Stimulated activated CD4-positive, alpha-beta T cell treated with anti-CD3 and anti-CD28 coated beads, Interleukin-12 subunit alpha, Interleukin-12 subunit beta, amount 100 ng/mL, for 4 hours (primary cell): ENCODE data around the gene TSPO.

ENCODE experiments used
- DNase-seq: peaks from one replicate; pipeline ENCODE4 v3.0.0-alpha.2; 2020

The TSPO gene

DNA sequence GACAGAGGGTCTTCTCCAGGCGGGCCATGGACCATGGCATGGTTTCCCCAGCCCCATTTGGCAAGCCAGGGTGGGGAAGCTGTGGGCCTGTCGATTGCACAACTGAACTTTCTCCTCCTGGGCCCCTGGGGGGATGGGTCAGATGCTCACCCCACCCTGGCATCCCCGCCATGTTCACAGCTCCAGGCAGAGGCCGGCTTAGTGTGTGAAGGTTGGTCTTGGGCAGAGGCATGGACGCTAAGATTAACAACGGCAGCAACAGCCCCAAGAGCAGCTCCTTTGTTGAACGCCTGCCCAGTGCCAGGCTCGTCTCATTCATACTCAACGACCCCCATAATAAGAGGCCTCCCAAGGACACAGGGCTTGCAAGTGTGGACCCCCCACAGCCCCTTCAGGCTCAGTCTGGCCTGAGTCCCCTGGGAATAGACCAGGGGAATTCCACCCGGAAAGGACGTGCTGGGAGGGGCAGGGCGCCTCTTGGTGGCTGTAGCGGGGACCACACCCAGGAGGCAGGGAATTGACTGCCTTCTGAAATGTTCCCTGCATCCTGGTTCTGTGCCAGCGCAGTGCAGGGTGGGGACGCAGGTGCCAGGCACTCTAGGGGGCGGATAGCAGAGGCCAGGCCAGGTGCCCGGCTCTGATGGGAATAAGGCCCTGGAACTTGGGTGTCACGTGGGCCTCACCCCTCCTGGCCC lies 8.3 kb downstream of the TSPO start:
- no peak for DNase-seq

DNA sequence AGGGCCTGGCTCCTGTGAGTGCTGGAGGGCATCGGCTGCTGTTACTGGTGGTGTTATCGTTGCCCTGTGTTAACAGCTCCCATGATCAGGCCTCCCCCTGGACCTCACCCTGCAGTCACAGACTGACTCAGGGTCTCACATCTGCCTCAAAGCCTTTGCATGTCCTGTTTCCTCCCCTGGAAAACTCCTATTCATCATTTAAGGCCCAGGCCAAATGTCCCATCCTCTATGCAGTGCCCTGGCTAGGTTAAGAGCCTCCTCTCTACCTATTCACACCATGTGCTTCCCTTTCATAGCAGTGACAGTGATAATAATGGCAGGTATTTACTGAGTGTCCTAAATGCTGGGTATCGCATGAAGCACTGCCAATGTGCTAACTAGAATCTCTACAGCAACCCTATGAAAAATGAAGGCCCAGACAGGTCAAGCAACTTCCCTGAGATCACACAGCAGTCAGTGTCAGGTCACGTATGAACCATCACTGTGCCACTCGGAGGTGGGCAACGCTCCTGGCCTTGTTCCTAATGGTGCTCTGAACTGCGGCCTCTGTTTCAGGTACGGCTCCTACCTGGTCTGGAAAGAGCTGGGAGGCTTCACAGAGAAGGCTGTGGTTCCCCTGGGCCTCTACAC lies 9.3 kb downstream of the TSPO start:
- no peak for DNase-seq

DNA sequence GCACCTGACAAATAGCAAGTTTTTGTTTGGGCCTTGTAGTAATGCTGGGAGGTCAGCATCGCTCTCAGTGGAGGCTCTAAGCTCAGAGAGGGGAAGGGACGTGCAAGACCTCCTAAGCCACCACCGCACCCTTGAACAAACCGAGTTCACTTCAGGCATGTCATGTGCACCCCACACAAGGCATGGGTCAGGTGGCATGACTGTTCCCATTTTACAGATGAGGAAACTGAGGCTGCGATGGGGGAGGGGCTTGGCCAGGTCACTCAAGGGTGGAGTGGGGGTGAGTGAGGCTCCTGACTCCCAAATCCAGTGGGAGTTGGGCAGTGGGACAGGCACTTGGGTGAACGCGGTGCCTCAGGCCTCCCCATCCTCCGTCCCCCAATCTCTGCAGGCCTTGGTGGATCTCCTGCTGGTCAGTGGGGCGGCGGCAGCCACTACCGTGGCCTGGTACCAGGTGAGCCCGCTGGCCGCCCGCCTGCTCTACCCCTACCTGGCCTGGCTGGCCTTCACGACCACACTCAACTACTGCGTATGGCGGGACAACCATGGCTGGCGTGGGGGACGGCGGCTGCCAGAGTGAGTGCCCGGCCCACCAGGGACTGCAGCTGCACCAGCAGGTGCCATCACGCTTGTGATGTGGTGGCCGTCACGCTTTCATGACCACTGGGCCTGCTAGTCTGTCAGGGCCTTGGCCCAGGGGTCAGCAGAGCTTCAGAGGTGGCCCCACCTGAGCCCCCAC lies 11.2 kb downstream of the TSPO start:
- DNase-seq = no peak

DNA sequence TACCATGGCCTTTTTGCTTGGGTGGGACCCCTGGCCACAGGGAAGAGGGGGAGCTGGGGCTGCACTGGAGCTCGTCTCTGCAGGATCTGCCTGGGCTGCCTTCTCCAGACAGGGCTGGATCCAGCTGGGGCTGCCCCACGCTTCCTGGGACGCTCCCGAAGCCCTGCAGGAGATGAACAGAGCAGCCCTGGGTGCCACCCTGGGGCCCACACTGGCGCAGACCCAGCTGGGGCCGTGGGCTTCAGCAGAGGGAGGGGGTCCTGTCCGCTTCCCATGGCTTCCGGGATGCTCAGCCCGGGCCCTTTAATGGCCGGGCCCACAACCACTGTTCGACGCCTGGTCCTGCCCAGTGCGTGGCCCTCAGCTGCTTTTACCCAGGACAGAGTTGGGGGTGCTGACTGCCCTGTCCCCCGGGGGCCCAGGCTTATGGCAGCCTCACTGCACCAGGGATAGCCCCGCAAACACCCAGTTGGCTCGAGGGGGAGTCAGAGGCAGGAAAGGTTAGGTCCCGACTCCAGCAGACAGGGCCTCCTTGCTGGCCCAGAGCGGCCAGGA lies 12.0 kb downstream of the TSPO start:
- DNase-seq = no peak

DNA sequence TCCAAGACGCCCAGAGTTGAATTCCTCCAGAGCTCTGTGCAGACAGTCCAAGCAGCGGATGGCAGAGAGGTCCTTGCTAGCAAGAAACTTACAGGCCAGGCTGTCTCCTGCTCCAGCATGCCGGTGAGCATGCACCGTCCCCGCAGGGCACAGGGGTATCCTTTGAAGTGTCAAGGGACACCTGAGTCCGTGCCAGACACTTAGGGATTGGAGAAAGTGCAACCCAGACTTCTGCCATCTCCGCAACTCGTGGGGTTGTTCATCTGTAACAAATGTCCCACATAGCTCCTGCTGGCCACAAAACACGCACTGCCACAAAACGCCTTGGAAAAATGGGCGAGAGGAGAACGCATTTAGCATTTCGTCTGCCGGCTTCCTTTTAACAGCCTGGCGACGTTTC lies 13.3 kb downstream of the TSPO start:
- DNase-seq = no peak

DNA sequence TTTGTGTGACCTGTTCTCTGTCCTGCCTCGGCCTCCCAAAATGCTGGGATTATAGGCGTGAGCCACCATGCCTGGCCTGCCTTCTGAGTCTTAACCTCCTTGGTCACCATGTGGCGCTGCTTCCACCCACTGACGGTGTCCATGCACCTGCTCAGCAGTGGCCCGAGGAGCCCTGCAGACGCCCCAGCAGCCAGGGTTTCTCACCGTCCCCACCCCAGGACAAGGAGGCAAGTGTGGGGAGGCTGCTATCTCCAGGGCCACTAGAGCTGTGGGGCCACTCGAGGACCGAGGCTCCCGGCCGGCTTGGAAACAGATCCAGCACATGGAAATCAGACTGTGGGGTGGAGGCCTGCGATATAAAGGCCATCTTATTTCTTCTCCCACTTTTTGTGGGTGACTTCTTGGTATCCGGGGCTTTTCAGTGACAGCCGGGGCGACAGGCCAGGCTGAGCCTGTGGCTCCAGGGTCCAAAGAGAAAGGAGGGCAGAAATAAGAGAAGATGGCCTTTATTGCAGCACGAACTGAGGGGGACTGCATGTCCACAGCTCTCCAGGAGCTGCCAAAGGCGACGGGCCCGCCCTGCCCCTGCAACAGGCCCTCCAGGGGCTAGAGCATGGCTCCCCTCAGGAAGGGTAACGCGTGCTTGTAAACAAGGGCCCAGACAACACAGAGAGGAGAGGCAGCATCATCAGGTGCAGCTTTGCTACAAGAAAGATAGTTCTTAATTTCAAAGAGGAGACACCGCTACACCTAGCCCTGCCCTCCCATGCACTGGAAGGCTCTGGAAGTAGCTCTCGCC lies 15.0 kb downstream of the TSPO start:
- DNase-seq = no peak

DNA sequence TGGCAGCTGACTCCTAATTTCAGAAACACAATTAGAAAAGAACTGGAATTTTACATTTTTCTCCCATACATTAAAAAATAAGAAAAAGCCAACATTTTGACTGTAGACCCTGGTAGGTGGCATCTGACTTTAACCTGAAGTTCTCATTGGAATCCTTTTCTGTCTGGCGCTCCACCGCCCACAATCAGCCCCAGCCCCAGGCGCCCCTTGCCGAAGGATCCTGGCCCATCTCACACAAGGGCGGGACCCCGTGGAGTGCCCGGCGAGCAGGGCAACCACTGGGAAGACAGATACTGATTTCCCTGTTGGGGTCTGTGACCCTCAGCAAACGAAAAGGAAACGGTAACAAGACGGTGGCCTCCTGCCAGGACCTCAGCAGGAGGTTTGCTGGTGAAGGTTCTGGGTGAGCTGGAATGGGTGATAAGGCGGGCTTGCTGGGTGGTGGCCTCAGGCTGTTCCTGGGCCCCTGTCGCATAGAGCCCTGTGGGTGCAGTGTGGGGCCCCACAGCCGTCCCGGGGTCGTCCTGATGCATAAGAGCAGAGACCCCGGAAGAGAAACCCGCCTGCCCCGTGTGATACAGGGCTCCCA lies 15.7 kb downstream of the TSPO start:
- no peak for DNase-seq

DNA sequence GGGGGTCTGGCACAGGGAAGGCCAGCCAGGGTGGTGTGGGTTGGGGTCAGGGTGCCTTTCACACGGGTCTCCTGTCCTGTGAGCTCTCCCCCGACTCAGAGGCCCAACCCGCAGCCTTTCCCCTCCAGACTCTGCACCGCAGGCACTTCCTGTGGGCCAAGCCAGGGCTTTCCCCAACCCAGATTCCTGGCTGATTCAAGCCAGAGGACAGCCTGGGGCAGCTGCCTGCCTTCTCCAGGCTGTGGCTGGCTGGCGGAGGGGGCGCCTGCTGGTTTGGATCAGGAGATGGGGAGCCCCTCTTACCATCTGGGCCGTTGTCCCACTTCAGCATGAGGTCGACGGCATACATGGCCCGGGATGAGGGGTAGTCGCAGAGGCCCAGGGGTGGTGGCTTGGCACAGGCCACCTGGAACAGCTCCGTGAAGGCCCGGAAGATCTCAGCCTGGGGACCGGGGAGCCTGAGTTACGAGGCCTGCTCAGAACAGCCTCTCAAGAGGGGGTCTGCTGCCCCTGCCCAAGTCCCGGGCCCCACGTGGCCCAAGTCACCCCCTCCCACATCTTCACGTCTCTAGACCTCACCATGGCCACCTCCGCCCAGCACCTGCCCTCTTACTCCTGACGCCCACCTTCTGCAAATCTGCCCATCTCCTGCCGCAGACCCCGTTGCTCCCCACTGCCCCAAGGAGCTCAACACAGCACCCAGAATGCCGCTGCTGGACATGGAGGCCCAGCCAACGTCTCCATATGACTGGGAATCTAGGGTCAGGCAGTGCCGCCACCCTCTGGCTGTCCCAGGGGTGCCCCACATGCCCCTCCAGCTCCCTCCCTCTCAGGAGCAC lies 17.3 kb downstream of the TSPO start:
- DNase-seq = no peak

DNA sequence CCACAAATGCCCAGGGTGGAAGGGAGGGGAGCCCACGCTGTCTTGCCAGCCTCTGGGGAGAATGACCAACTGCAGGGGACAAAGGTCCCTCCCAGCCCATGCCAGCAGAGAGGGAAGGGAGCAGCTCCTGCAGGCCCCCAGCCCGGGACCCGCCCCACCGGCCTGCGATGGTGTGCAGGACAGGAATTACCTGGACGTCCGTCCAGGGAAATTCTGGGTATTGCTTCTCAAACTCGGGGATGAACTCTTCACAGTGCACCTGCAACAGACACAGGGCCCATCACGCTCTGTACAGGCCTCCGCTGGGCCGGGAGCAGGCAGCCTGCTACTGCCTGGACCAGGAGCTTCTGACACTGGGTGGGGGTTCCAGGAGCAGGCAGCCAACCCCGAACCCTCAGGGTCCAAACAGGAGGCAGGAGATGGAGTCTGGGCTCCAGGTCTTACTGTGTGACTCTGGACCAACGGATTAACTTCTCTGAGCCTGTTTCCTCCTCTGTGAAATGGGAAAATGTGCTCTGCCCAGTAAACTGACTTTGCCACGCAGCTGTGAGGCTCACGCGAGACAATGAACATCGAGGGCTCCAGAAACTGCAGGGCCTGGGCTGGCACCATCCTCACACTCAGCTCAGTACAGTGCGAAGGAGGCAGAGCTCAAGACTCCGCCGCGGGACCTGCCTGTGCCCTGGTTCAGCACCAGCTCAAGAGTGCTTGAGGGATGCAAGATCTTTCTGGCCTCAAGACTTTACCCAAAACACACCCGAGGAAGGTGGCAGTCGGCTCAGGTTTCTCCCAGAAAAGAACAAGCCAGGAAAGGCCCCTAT lies 18.2 kb downstream of the TSPO start:
- DNase-seq = no peak

DNA sequence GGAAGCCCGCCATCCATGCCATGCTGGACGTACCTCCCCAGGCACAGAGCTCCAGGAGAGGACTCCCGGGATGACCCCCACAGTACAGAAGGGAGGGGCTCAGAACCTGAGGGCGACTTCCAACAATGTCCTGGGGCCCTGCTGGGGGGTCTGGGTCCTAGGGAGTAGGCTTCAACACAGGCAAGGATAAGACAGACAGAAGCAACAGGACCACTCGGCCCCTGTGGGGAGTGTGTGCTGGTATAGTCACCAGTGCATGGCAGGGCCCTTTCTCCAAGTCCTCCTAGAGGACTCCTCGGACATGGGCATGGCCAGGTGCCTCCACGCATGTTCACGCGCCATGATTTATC lies 18.7 kb downstream of the TSPO start:
- DNase-seq = no peak

DNA sequence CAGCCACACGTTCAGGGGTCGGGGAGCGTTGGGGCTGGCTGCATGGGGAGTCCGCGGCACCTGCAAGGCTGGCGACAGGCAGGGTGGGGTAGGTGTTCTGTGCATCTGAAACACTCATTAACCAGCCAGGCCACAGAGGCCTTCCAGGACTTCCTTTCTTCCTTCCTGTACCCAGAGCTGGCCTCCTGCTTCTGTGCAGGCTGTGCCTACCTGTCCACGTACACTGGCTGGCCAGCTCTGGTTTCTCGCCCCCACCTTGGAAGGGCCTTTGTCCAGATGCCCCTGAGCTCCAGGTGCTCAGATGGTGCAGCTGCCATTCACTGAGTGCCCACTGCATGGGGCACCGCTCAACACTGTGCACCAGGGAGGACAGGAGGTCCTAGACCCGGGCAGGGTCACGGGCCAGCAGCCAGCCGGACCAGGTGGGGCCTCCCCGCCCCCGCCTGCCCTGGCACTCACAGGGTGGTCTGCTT lies 19.7 kb downstream of the TSPO start:
- no peak for DNase-seq

DNA sequence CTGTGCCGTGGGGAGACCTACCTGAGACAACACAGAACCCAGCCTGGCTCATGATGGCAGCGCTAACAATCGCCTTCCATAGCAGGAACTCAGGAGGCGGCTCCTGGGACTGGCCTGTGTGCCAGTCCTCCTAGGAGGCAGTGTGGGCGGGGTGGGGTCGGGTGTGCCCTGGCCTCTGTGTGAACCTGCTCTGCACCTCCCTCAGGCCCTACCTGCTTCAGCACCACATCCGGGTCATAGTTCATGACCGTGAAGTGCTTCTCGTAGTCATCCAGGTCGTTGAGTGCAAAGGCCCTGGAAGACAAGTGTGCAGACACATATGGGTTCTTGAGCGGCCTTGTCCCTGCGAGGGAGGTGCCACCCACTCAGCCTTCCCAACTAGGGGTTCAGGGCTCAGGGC lies 20.2 kb downstream of the TSPO start:
- no peak for DNase-seq

DNA sequence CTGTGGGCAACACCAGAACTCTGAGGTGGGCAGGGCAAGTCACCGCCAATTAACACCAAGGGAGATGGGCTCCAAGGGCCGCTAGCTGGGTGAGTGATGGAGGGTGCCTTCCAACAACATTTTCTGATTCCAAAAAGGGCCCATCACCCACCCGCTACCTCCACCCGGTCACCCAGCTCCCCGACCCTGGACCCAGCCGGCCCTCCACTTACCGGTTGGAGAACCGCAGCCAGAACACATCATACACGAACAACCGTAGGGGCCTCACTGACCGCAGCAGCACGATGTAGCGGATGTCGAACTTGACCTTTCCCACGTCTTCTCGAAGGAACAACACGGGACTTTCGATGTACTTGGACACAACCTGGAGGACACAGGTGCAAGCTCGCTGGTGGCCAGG lies 20.8 kb downstream of the TSPO start:
- DNase-seq = no peak

DNA sequence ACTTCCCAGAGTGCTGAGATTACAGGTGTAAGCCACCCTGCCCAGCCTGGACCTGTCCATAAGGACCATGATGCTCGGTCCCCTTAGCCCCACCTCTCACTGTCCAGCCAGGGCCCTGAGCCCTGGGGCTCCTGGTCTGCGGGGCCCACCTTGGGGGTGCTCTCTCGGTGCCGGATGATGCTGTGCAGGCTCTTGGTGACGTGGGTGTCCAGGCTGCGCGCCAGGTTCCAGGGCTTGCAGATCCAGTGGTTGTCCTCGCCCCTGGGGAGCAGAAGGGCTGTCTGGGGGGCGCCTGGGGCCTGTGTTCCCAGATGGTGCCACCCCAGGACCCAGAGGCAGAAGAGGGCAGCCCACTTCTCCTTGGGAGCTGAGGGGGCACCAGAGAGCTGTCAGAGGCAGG lies 22.2 kb downstream of the TSPO start:
- no peak for DNase-seq

DNA sequence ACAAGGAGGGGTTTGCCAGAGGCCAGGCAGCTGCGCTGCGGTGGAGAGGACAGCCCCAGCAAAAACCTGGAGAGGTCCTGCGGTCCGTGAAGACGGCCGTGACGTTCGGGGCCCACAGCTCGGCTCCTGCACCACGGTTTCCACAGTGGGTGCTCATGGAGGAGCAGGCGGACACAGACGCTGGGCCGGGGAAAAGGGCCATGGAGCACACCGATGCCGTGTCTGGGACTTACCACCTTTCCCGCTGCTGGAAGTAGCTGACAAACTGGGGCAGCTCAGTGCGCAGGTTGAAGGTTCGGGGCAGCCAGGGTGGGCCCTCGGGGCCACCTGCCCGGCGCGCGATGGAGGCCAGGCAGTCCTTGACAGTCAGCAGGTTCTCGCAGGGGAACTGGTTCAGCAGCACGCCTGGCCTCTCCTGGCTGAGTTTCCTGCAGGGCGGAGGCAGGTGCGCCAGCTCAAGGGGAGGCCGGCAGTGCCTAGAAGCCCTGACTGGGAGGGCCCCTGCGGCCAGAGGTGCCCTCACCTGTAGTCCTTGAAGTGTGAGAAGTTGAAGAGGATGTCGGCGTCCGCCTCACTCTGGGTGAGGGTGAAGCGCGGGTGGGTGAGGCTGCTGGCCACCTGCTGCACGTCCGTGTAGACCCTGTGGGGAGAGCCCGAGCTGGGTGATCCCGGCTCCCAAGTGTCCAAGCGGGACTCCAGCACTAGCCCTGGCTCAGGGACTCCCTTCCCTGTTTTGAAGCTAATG lies 22.8 kb downstream of the TSPO start:
- no peak for DNase-seq

DNA sequence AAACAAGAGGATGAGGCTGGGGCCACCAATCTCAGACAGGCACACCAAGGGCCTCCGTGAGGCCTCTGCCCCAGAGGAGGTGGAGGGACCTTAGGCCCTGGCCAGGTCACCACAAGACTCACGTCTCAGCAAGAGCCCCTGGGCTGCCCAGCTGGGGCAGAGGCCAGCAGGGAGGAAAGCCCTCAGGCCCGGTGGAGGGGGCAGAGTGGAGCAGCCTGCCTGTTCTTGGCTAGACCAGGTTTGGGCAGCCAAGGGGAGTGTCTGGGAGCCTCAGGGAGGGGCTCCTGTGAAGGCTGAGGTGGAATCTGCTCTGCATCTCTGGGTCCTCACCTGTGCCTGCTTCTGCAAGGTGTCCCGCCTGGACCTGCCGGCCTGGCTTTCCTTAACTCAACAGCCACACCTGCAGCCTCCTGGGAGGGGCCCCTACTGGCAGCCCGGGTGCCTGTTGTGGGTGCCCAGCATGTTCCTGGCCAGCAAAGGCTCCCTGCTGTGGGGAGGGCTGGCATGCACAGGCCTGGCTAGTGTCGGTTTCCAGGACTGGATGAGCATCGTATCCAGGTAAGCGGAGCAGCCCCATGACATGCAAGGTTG lies 23.7 kb downstream of the TSPO start:
- no peak for DNase-seq

DNA sequence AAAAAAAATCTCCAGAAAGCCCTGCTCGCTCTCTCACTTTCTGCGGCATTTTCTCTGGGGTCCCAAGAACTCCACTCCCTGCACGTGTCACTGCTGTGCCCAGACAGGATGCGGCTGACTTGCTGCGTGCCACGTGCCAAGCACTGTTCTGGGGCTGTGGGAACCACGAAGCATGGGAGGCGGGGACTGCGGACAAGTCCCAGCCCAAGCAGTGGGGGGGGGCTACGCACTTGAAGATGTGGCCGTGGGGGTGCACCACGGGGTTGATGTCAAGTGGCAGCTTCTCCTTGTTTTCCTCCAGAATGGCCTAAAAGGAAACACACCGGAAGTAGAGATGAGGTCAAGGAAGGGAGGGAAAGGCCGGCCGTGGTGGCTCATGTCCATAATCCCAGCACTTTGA lies 24.7 kb downstream of the TSPO start:
- no peak for DNase-seq

DNA sequence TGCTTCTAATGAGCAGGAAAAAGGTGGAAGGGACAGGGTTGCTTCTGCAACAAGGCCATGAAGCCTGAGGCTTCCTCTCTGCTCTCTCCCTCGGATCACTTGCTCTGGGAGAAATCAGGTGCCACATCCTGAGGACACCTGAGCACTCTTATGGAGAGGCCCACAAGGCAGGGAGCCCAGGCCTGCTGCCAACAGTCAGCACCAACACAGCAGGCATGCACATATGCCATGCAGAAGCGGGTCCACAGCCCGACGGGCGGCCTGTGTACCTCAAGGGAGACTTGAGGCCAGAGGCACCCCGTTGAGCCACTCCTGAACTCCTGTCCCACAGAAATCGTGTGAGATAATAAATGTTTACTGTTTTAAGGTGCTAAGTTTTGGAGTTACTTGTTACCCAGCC lies 26.1 kb downstream of the TSPO start:
- DNase-seq = no peak

DNA sequence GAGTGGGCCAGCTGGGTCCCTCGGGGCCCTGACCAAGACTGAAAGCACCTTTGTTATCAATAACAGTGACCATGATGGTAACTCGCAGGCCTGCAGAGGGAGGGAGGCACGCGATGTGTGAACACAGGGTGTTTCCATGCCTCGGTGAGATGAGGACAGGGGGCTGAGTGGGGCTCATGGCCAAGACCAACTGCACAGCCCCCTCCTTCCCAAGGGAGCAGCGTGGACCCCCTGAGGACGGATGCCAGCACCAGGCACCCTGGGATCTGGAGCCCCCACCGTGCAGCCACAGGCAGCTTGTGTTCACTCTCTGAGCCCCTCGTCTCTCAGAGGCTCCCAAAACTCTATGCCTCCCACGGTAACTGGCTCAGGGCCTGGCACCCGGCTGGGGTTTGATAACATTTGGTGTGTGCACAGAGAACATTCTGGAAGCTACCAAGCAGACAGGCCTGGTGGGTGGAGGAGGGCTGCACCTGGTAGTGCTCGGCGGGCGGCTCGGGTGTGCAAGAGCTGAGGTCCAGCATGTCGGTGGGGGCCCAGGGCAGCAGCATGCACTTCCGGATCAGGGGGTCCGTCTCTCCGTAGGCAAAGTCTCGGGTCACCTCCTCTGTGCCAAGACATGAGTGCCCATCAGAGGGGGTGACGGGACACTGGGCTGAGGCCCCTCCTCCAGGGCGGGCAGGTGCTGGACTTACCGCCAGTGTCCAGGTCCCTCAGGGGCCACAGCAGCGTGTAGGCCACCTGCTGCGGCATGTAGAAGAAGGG lies 28.0 kb downstream of the TSPO start:
- DNase-seq = no peak
